Measurements from ENCODE around the gene MFGE8. TPM values are rescaled to one million over a fixed set of nuclear protein-coding genes. Genes with fewer than 3 reads are reported as not detected.
A peak's percentile ranks its signal among the peaks of the same experiment; 100 is the strongest.
"Not testable (repeated sequence)": the region's sequence is repeated elsewhere in the genome, so short reads cannot be mapped to it uniquely, and the experiment has no call there.

Gene MFGE8
- total RNA-seq, 4 donors from 2014 or later: 56.9 to 228 (median 74.1) TPM

DNA sequence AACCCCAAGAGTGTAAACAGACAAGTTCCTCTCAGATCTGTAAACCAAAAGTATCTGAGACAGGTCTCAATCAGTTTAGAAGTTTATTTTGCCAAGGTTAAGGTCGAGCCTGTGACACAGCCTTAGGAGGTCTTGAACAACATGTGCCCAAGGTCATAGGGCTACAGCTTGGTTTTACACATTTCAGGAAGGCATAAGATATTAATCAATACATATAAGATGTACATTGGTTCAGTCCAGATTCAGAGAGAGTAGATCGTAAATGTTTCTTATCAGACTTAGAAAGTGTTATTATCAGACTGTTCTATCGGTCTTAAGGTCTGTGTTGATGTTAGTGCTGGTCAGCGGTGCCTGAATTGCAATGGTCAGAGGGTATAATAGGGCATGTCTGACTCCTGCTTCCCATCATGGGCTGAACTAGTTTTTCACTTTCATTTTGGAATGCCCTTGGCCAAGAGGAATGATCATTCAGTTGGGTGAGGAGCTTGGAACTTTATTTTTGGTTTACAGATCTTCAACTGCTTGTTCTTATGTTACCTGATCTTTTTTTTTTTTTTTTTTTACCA lies 27.0 kb upstream of the MFGE8 start:
- no peaks in the 10 kb centered on the region for H3K27me3 ChIP-seq
- no peak for DNase-seq
- no peak overlapping the region for H3K27ac ChIP-seq
- H3K4me3 ChIP-seq: no peak overlapping the region
- intact Hi-C loops (cut with DNase I; ENCODE audit: low total_unique reads): no loop called here
- H3K9me3 ChIP-seq: no peaks in the 10 kb centered on the region
- H3K4me1 ChIP-seq: no peaks in the 10 kb centered on the region
- in situ Hi-C loops (cut with MboI; ENCODE audit: low pct_ligation_motif_present in 1 of 4, low pct_unique_long_range_greater_than_20kb in 1 of 4, low sequenced_read_pairs in 3 of 4): no loop called here
- WGBS, 2 donors (ENCODE audit: low coverage in 1 of 2): 57 to 70% methylated on average over 4 of the region's 4 CpGs
- no peaks in the 10 kb centered on the region for H3K36me3 ChIP-seq
- TF ChIP-seq CTCF (IDR thresholded peaks at IDR 0.05) (no peak), POLR2AphosphoS5 (IDR thresholded peaks at IDR 0.05) (no peak), EP300 (IDR thresholded peaks at IDR 0.05; ENCODE audit: low read depth) (no peak), POLR2A (IDR thresholded peaks at IDR 0.05) (no peak)

- no peaks in the 10 kb centered on the region for H3K36me3 ChIP-seq
- no peaks in the 10 kb centered on the region for H3K27me3 ChIP-seq
- no peak for TF ChIP-seq EP300 (IDR thresholded peaks at IDR 0.05; ENCODE audit: low read depth)
- intact Hi-C loops (cut with DNase I; ENCODE audit: low total_unique reads) (no loop called here), in situ Hi-C loops (cut with MboI; ENCODE audit: low pct_ligation_motif_present in 1 of 4, low pct_unique_long_range_greater_than_20kb in 1 of 4, low sequenced_read_pairs in 3 of 4) (no loop called here)
- no peaks in the 10 kb centered on the region for H3K9me3 ChIP-seq
- no peaks in the 10 kb centered on the region for H3K4me1 ChIP-seq
- DNase-seq: no peak
- no peak overlapping the region for H3K4me3 ChIP-seq
- 79 to 90% methylated on average over 2 of the region's 2 CpGs for WGBS, 2 donors (ENCODE audit: low coverage in 1 of 2)
- H3K27ac ChIP-seq: no peak overlapping the region
Measured at GRCh38 chr15:88939486-88939806, 26.3 kb upstream of the MFGE8 start.

DNA sequence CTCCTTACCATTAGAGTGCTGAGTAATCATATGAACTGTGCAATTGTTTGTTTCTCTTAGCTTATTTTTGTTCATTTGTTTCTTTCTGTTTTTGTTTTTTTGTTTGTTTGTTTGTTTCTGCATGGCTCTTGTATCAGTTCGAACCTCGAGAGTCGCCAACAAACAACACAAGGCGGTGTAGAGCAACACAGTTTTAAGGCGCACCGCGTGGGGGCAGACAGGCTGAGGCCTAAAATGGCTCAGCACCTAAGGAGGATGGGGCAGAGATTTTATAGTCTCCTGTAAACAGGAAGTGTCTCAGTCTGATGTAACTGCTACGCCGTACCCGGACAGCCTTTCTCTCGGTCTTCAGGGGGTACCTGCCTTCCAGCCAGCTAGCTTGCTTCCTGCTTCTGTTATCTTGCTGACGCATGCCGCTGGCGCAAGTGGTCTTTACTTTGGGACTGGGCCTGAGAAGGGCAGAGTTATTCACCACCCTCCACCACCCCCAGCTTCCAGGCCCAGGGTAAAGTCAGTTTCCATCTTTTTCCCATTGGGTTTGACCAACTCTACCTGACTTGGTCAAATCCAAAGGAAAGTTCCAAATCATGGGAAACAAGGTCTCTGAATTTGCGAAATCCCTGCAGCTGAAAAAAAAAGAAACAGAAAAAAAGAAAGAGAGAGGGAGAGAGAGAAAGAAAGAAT lies 25.8 kb upstream of the MFGE8 start:
- in situ Hi-C loops (cut with MboI; ENCODE audit: low pct_ligation_motif_present in 1 of 4, low pct_unique_long_range_greater_than_20kb in 1 of 4, low sequenced_read_pairs in 3 of 4): no loop called here

GRCh38 chr15:88934449-88934848 lies 21.3 kb upstream of the MFGE8 start:
- WGBS, 2 donors (ENCODE audit: low coverage in 1 of 2): 88% methylated on average over 4 of the region's 4 CpGs; no CpG with 5 or more reads in 1 of the 2 donors
- DNase-seq; H3K36me3 ChIP-seq; H3K4me1 ChIP-seq; H3K27me3 ChIP-seq; in situ Hi-C loops (cut with MboI; ENCODE audit: low pct_ligation_motif_present in 1 of 4, low pct_unique_long_range_greater_than_20kb in 1 of 4, low sequenced_read_pairs in 3 of 4); H3K27ac ChIP-seq; intact Hi-C loops (cut with DNase I; ENCODE audit: low total_unique reads); H3K9me3 ChIP-seq; H3K4me3 ChIP-seq: not testable (repeated sequence)

More for the DNA sequence above, 25.8 kb upstream of the MFGE8 start:
- Histone ChIP-seq H3K27ac (no peak overlapping the region), H3K4me3 (no peak overlapping the region), H3K9me3 (no peaks in the 10 kb centered on the region), H3K4me1 (no peaks in the 10 kb centered on the region), H3K27me3 (no peaks in the 10 kb centered on the region), H3K36me3 (no peaks in the 10 kb centered on the region)
- intact Hi-C loops (cut with DNase I; ENCODE audit: low total_unique reads): no loop called here
- TF ChIP-seq POLR2AphosphoS5 (IDR thresholded peaks at IDR 0.05): no peak
- no peak for TF ChIP-seq POLR2A (IDR thresholded peaks at IDR 0.05)
- TF ChIP-seq EP300 (IDR thresholded peaks at IDR 0.05; ENCODE audit: low read depth): no peak
- no peak for TF ChIP-seq CTCF (IDR thresholded peaks at IDR 0.05)
- DNase-seq: no peak
- 87 to 90% methylated on average over 7 to 15 of the region's 15 CpGs for WGBS, 2 donors (ENCODE audit: low coverage in 1 of 2)

DNA sequence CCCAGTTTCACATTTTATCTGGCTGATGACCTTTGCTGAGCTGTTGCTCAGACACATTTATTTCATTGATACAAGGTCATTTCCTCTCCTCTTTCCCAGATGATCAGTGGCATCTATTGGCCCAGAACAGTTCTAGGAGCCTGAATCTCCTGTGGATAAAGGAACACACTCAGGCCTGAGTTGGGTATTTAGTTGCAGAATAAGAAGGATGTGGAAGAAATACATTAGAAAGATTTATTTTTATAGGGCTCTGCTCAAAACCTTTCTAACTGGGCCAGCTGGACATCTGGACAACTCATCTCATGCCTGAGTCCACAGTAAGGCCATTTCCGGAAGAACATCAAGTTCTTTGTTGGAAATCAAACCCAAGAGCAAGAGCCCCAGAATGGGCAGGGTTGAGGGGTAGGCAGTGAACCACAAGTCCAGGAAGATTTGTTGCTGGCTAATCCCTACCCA lies 19.7 kb upstream of the MFGE8 start:
- peak overlapping the region in 3 of 4 donors; percentile 17 to 47 (median 25) for H3K27ac ChIP-seq
- H3K27me3 ChIP-seq: no peaks in the 10 kb centered on the region
- TF ChIP-seq POLR2A (IDR thresholded peaks at IDR 0.05) (no peak), POLR2AphosphoS5 (IDR thresholded peaks at IDR 0.05) (no peak), EP300 (IDR thresholded peaks at IDR 0.05; ENCODE audit: low read depth) (no peak), CTCF (IDR thresholded peaks at IDR 0.05) (no peak)
- H3K4me3 ChIP-seq: no peak overlapping the region
- no peaks in the 10 kb centered on the region for H3K4me1 ChIP-seq
- no peaks in the 10 kb centered on the region for H3K36me3 ChIP-seq
- H3K9me3 ChIP-seq: no peaks in the 10 kb centered on the region
- in situ Hi-C loops (cut with MboI; ENCODE audit: low pct_ligation_motif_present in 1 of 4, low pct_unique_long_range_greater_than_20kb in 1 of 4, low sequenced_read_pairs in 3 of 4) (no loop called here), intact Hi-C loops (cut with DNase I; ENCODE audit: low total_unique reads) (no loop called here)
- no peak for DNase-seq
- 74 to 83% methylated on average over 1 of the region's 1 CpG for WGBS, 2 donors (ENCODE audit: low coverage in 1 of 2)

Measured in transverse colon (tissue), 4 donors.